BLaER1 treated with 17β-estradiol and CSF1 and Interleukin-3, amounts not matched to agents 10 nM and 100 nM (cell line): ENCODE measurements around the gene LIPE.

Experiments
- H3K27ac ChIP-seq, 11 experiments: shearing (Covaris generic); formaldehyde crosslinking; 2 replicates each; pipeline ENCODE4 v1.8.1; 2022
- H3K27me3 ChIP-seq, 11 experiments: shearing (Covaris generic); formaldehyde crosslinking; 2 replicates each; pipeline ENCODE4 v1.8.1; 2022
- H3K36me3 ChIP-seq, 11 experiments: shearing (Covaris generic); formaldehyde crosslinking; 2 replicates each; pipeline ENCODE4 v1.8.1; 2022
- H3K4me1 ChIP-seq, 10 experiments: shearing (Covaris generic); formaldehyde crosslinking; 2 replicates each; pipeline ENCODE4 v1.8.1; 2022
- H3K4me2 ChIP-seq, 11 experiments: shearing (Covaris generic); formaldehyde crosslinking; 2 replicates each; pipeline ENCODE4 v1.8.1; 2022
- H3K4me3 ChIP-seq, 10 experiments: shearing (Covaris generic); formaldehyde crosslinking; 2 replicates each; pipeline ENCODE4 v1.8.1; 2022
- H3K9ac ChIP-seq, 11 experiments: shearing (Covaris generic); formaldehyde crosslinking; 2 replicates each; pipeline ENCODE4 v1.8.1; 2022
- H3K9me3 ChIP-seq, 11 experiments: shearing (Covaris generic); formaldehyde crosslinking; replicated peaks in 1 of 11; 2 replicates each; pipeline ENCODE4 v1.8.1; 2022
- H4K20me1 ChIP-seq, 11 experiments: shearing (Covaris generic); formaldehyde crosslinking; 2 replicates each; pipeline ENCODE4 v1.8.1; 2022
- Cebpa-rat ChIP-seq, 11 experiments: shearing (Covaris generic); IDR thresholded peaks; 2 replicates each; pipeline ENCODE4 v1.8.1; 2022

The LIPE gene

DNA sequence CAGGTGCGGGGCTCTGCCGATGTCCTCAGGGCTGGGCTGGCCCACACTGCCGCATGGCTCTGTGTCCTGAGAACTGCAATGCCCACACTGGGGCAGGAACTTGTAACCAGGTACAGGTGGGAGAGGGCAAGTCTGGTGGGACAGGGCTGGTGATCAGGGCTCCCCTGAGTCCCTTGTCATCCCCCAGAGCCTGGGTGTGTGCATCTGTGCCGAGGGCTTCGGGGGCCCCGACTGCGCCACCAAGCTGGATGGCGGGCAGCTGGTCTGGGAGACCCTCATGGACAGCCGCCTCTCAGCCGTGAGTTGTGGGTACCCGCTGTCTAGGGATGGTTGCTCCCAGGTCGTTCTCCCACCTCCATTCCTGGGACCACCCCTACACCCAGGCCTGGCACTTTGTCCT is 71.3 kb downstream of the LIPE start:
- H3K27ac ChIP-seq = no peak overlapping the region
- no peak overlapping the region for H3K4me2 ChIP-seq
- H3K9ac ChIP-seq = no peak overlapping the region
- H3K36me3 ChIP-seq = peaks cover 13 to 83% (median 53%) of the 10 kb centered on the region in 11 experiments; a peak in 21 of 22 replicates
- H3K27me3 ChIP-seq = no peaks in the 10 kb centered on the region
- H4K20me1 ChIP-seq = peaks cover 0 to 21% (median 0%) of the 10 kb centered on the region in 11 experiments; a peak in 1 of 22 replicates
- H3K9me3 ChIP-seq = no peaks in the 10 kb centered on the region
- peaks cover 0 to 24% (median 13%) of the 10 kb centered on the region in 10 experiments; a peak in 13 of 20 replicates for H3K4me1 ChIP-seq
- H3K4me3 ChIP-seq = no peak overlapping the region
- no peak for TF ChIP-seq Cebpa-rat (IDR thresholded peaks at IDR 0.05)

GRCh38 chr19:42353341-42354015 is 73.7 kb downstream of the LIPE start:
- Histone ChIP-seq H3K36me3 (peaks cover 16 to 87% (median 56%) of the 10 kb centered on the region in 11 experiments; a peak in 21 of 22 replicates), H3K4me2 (peak overlapping the region in 6 of 11 experiments; percentile 1 to 47 (median 32); a peak in 6 of 22 replicates), H3K4me1 (peaks cover 0 to 17% (median 13%) of the 10 kb centered on the region in 10 experiments; a peak in 11 of 20 replicates), H4K20me1 (peaks cover 0 to 21% (median 0%) of the 10 kb centered on the region in 11 experiments; a peak in 1 of 22 replicates), H3K4me3 (no peak overlapping the region), H3K9me3 (no peaks in the 10 kb centered on the region), H3K27me3 (no peaks in the 10 kb centered on the region), H3K9ac (no peak overlapping the region), H3K27ac (peak overlapping the region in 1 of 11 experiments; percentile 6; a peak in 2 of 22 replicates)
- no peak for TF ChIP-seq Cebpa-rat (IDR thresholded peaks at IDR 0.05)

GRCh38 chr19:42352301-42353259 is 74.6 kb downstream of the LIPE start:
- peaks cover 22 to 87% (median 53%) of the 10 kb centered on the region in 11 experiments; a peak in 21 of 22 replicates for H3K36me3 ChIP-seq
- H3K27ac ChIP-seq = peak overlapping the region in 2 of 11 experiments; percentile 29 to 35; a peak in 2 of 22 replicates
- H3K9ac ChIP-seq = no peak overlapping the region
- H3K4me3 ChIP-seq = no peak overlapping the region
- H3K4me2 ChIP-seq = peak overlapping the region in 6 of 11 experiments; percentile 1 to 47 (median 32); a peak in 9 of 22 replicates
- H3K9me3 ChIP-seq = no peaks in the 10 kb centered on the region
- H3K4me1 ChIP-seq = peaks cover 0 to 17% (median 13%) of the 10 kb centered on the region in 10 experiments; a peak in 13 of 20 replicates
- TF ChIP-seq Cebpa-rat (IDR thresholded peaks at IDR 0.05) = no peak
- no peaks in the 10 kb centered on the region for H3K27me3 ChIP-seq
- H4K20me1 ChIP-seq = peaks cover 0 to 21% (median 0%) of the 10 kb centered on the region in 11 experiments; a peak in 1 of 22 replicates
